HG03439 (cell line): ENCODE results near the gene LTBP1.

Source experiments
- ATAC-seq: cut with Tn5 transposase; IDR thresholded peaks from one replicate; pipeline ENCODE4 v1.9.1; 2021; ENCODE audit warnings: mild to moderate bottlenecking, moderate library complexity; ENCODE audit not compliant: unreplicated experiment

LTBP1 gene

GRCh38 chr2:33291278-33292013 is 344.7 kb downstream of the LTBP1 start:
- no peak for ATAC-seq

- ATAC-seq, result no peak
Measured at GRCh38 chr2:33292063-33292462, 345.3 kb downstream of the LTBP1 start.

GRCh38 chr2:33292981-33293595 is 346.3 kb downstream of the LTBP1 start:
- no peak for ATAC-seq

- no peak for ATAC-seq
Measured at GRCh38 chr2:33298233-33298632, 351.5 kb downstream of the LTBP1 start.

GRCh38 chr2:33301355-33301754 is 354.6 kb downstream of the LTBP1 start:
- no peak for ATAC-seq

GRCh38 chr2:33302348-33302747 is 355.6 kb downstream of the LTBP1 start:
- ATAC-seq, result no peak

GRCh38 chr2:33304032-33304864 is 357.5 kb downstream of the LTBP1 start:
- no peak for ATAC-seq

- no peak for ATAC-seq
Measured at GRCh38 chr2:33307659-33308270, 361.0 kb downstream of the LTBP1 start.

- no peak for ATAC-seq
Measured at GRCh38 chr2:33312355-33312754, 365.6 kb downstream of the LTBP1 start.

GRCh38 chr2:33313039-33313438 is 366.3 kb downstream of the LTBP1 start:
- ATAC-seq, result no peak

GRCh38 chr2:33314541-33314940 is 367.8 kb downstream of the LTBP1 start:
- ATAC-seq, result no peak

GRCh38 chr2:33316328-33316727 is 369.6 kb downstream of the LTBP1 start:
- no peak for ATAC-seq

GRCh38 chr2:33317369-33318007 is 370.7 kb downstream of the LTBP1 start:
- no peak for ATAC-seq

GRCh38 chr2:33318456-33318855 is 371.7 kb downstream of the LTBP1 start:
- ATAC-seq, result no peak

GRCh38 chr2:33320573-33320972 is 373.8 kb downstream of the LTBP1 start:
- ATAC-seq, result no peak

- ATAC-seq, result peak; percentile 67
Measured at GRCh38 chr2:33321236-33321771, 374.6 kb downstream of the LTBP1 start.

- no peak for ATAC-seq
Measured at GRCh38 chr2:33321876-33322483, 375.2 kb downstream of the LTBP1 start.

GRCh38 chr2:33322612-33323011 is 375.9 kb downstream of the LTBP1 start:
- no peak for ATAC-seq

- no peak for ATAC-seq
Measured at GRCh38 chr2:33323957-33324356, 377.2 kb downstream of the LTBP1 start.

- no peak for ATAC-seq
Measured at GRCh38 chr2:33326100-33326499, 379.3 kb downstream of the LTBP1 start.
